K562 (cell line): ENCODE data around the gene VAPB. TPM values are rescaled to one million over a fixed set of nuclear protein-coding genes. Genes with fewer than 3 reads are reported as not detected.

Source experiments
- CBX3 ChIP-seq, 2 experiments: IDR thresholded peaks; 1 replicate in 1 of 2; 2 replicates in 1 of 2; pipeline ENCODE4 v1.6.1; 2012; ENCODE audit warnings: inconsistent platforms in 2 of 2, low read length in 2 of 2, borderline replicate concordance in 1 of 2, control low read depth in 1 of 2
- E2F1 ChIP-seq: sonication (generic); formaldehyde crosslinking; IDR thresholded peaks from 2 replicates; pipeline ENCODE4 v1.8.1; 2023; ENCODE audit warnings: mild to moderate bottlenecking, missing genetic modification reagents, moderate library complexity
- EGR1 ChIP-seq: fragments of 450-650 bp; conservative IDR thresholded peaks from 2 replicates; pipeline ENCODE4 v1.6.1; 2017; ENCODE audit warnings: mild to moderate bottlenecking
- GATAD2A ChIP-seq: fragments of 450-650 bp; IDR thresholded peaks from 2 replicates; pipeline ENCODE4 v1.6.1; 2017
- KDM1A ChIP-seq, 2 experiments: fragments of 450-650 bp; IDR thresholded peaks; 2 replicates each; pipeline ENCODE4 v1.6.1; 2016; ENCODE audit warnings: mild to moderate bottlenecking in 2 of 2
- NCOA1 ChIP-seq: fragments of 450-650 bp; IDR thresholded peaks from 2 replicates; pipeline ENCODE4 v1.6.1; 2016; ENCODE audit warnings: low read depth
- NR4A1 ChIP-seq, 2 experiments: fragments of 250-450 bp in 1 of 2; fragments of 450-650 bp in 1 of 2; sonication (Bioruptor Pico) in 1 of 2; IDR thresholded peaks; 2 replicates each; pipeline versions ENCODE4 v1.4.0 to v1.6.1; 2016 to 2020; ENCODE audit warnings: mild to moderate bottlenecking in 2 of 2, missing compliant biosample characterization in 1 of 2, missing genetic modification characterization in 1 of 2, moderate library complexity in 1 of 2
- PTBP1 ChIP-seq: fragments of 200-400 bp; formaldehyde crosslinking; IDR thresholded peaks from 2 replicates; pipeline ENCODE4 v1.6.1; 2017; ENCODE audit warnings: low read depth, low read length
- SFPQ ChIP-seq: fragments of 200-400 bp; formaldehyde crosslinking; IDR thresholded peaks from 2 replicates; pipeline ENCODE4 v1.6.1; 2017; ENCODE audit warnings: mild to moderate bottlenecking, low read depth, low read length, moderate library complexity
- SNRNP70 ChIP-seq: fragments of 200-400 bp; formaldehyde crosslinking; optimal IDR thresholded peaks from 2 replicates; pipeline ENCODE3; 2017; ENCODE audit warnings: low read depth, low read length
- U2AF2 ChIP-seq: fragments of 200-400 bp; formaldehyde crosslinking; optimal IDR thresholded peaks from 2 replicates; pipeline ENCODE3; 2017; ENCODE audit warnings: low read depth, mild to moderate bottlenecking, low read length
- ZNF197 ChIP-seq: fragments of 200-800 bp; sonication (Bioruptor generic); IDR thresholded peaks from 2 replicates; pipeline ENCODE4 v1.6.1; 2016; ENCODE audit warnings: low read depth, missing genetic modification characterization, missing compliant biosample characterization
- ZNF280A ChIP-seq: fragments of 450-650 bp; IDR thresholded peaks from 2 replicates; pipeline ENCODE4 v1.6.1; 2018; ENCODE audit warnings: mild to moderate bottlenecking, low read depth; ENCODE audit not compliant: partially characterized antibody
- polyA plus RNA-seq, 8 experiments: library from polyadenylated mRNA; depleted of rRNA in 4 of 8; stranded (reverse) in 5 of 8; unstranded in 3 of 8; fragments of >200 nt; fragmentation: Nextera tagmentation in 2 of 8; fragmentation: Illumina TruSeq in 1 of 8; extraction: Ambion mirVana in 2 of 8; extraction: Trizol in 1 of 8; gene quantifications; 2 replicates each; pipeline versions ENCODE4 v1.2.1 to v1.2.3, GENCODE V29; 2011 to 2014; ENCODE audit warnings: inconsistent platforms in 1 of 8, missing spikeins in 1 of 8
- total RNA-seq, 7 experiments: library from RNA; depleted of rRNA in 6 of 7; stranded (reverse); fragments of >200 nt in 6 of 7; fragmentation: Illumina TruSeq in 2 of 7; extraction: Trizol in 2 of 7; gene quantifications; 2 replicates each; pipeline versions ENCODE4 v1.2.1 to v1.2.3, GENCODE V29; 2011 to 2021; ENCODE audit warnings: low replicate concordance in 1 of 7

The VAPB gene
- total and polyA plus RNA-seq, 9 of the 15 experiments (the other 6 are each of a cell fraction or from before 2014, with no cell fraction given) = 3.4 to 51.0 (median 27.9) TPM

GRCh38 chr20:58486207-58486606, 97.2 kb downstream of the VAPB start (continued):
- TF ChIP-seq SFPQ (no peak), KDM1A (IDR thresholded peaks at IDR 0.05) (peak in 1 of 2 experiments; percentile 23; a peak in 1 of 4 replicates), CBX3 (IDR thresholded peaks at IDR 0.05; ENCODE audit: borderline replicate concordance in 1 of 2, low read length in 2 of 2) (peak in 1 of 2 experiments; percentile 77; a peak in 2 of 3 replicates), GATAD2A (no peak), PTBP1 (no peak), ZNF280A (peak; percentile 91), E2F1 (CRISPR knock-in tag) (no peak), EGR1 (no peak), SNRNP70 (no peak), NCOA1 (no peak), NR4A1 (CRISPR knock-in tag; IDR thresholded peaks at IDR 0.05) (no peak), NR4A1 (tag; IDR thresholded peaks at IDR 0.05) (no peak), ZNF197 (CRISPR knock-in tag) (no peak), U2AF2 (no peak)
- TF ChIP-seq, all 486 proteins: peak for 9
